ENCODE data around the gene DTX4.

Gene DTX4

GRCh38 chr11:59243633-59244032 is 71.7 kb downstream of the DTX4 start:
- Histone ChIP-seq H3K27ac (ENCODE audit: low read length) (no peak overlapping the region), H3K4me3 (ENCODE audit: low read depth in 1 of 2, low read length in 2 of 2) (no peak overlapping the region), H3K4me1 (ENCODE audit: insufficient read depth, low read length) (no peaks in the 10 kb centered on the region), H3K9me3 (ENCODE audit: insufficient read depth, low read length, severe bottlenecking) (peaks cover 4% of the 10 kb centered on the region), H4K20me1 (ENCODE audit: insufficient read depth, low read length) (no peaks in the 10 kb centered on the region), H3K36me3 (ENCODE audit: insufficient read depth, low read length) (no peaks in the 10 kb centered on the region), H3K27me3 (ENCODE audit: insufficient read depth, low read length, poor library complexity) (no peaks in the 10 kb centered on the region), H2AFZ (ENCODE audit: low read depth, low read length) (no peak overlapping the region), H3K79me2 (ENCODE audit: insufficient read depth, low read length) (no peaks in the 10 kb centered on the region), H3K4me2 (ENCODE audit: insufficient read depth, low read length) (no peak overlapping the region), H3K9ac (ENCODE audit: low read depth, low read length) (no peak overlapping the region)
- no peak for DNase-seq
- TF ChIP-seq EZH2 (IDR thresholded peaks at IDR 0.05; ENCODE audit: borderline replicate concordance, low read depth, low read length, severe bottlenecking) = no peak
- no peak for TF ChIP-seq CTCF (IDR thresholded peaks at IDR 0.05; ENCODE audit: borderline replicate concordance, extremely low read depth, low read length, poor library complexity, severe bottlenecking)
- ATAC-seq (ENCODE audit: insufficient read depth, low read depth) = no peak

- Histone ChIP-seq H4K20me1 (ENCODE audit: insufficient read depth, low read length) (no peaks in the 10 kb centered on the region), H3K4me3 (ENCODE audit: low read depth in 1 of 2, low read length in 2 of 2) (no peak overlapping the region), H3K4me2 (ENCODE audit: insufficient read depth, low read length) (no peak overlapping the region), H2AFZ (ENCODE audit: low read depth, low read length) (no peak overlapping the region), H3K36me3 (ENCODE audit: insufficient read depth, low read length) (no peaks in the 10 kb centered on the region), H3K27me3 (ENCODE audit: insufficient read depth, low read length, poor library complexity) (no peaks in the 10 kb centered on the region), H3K9ac (ENCODE audit: low read depth, low read length) (no peak overlapping the region), H3K4me1 (ENCODE audit: insufficient read depth, low read length) (no peaks in the 10 kb centered on the region), H3K79me2 (ENCODE audit: insufficient read depth, low read length) (no peaks in the 10 kb centered on the region), H3K9me3 (ENCODE audit: insufficient read depth, low read length, severe bottlenecking) (no peaks in the 10 kb centered on the region), H3K27ac (ENCODE audit: low read length) (no peak overlapping the region)
- TF ChIP-seq EZH2 (IDR thresholded peaks at IDR 0.05; ENCODE audit: borderline replicate concordance, low read depth, low read length, severe bottlenecking) = no peak
- TF ChIP-seq CTCF (IDR thresholded peaks at IDR 0.05; ENCODE audit: borderline replicate concordance, extremely low read depth, low read length, poor library complexity, severe bottlenecking) = no peak
- DNase-seq = no peak
- ATAC-seq (ENCODE audit: insufficient read depth, low read depth) = no peak
Measured at GRCh38 chr11:59247531-59248227, 75.7 kb downstream of the DTX4 start.

- Histone ChIP-seq H3K9ac (ENCODE audit: low read depth, low read length) (no peak overlapping the region), H3K36me3 (ENCODE audit: insufficient read depth, low read length) (no peaks in the 10 kb centered on the region), H3K4me3 (ENCODE audit: low read depth in 1 of 2, low read length in 2 of 2) (no peak overlapping the region), H3K4me2 (ENCODE audit: insufficient read depth, low read length) (no peak overlapping the region), H3K9me3 (ENCODE audit: insufficient read depth, low read length, severe bottlenecking) (no peaks in the 10 kb centered on the region), H4K20me1 (ENCODE audit: insufficient read depth, low read length) (no peaks in the 10 kb centered on the region), H3K4me1 (ENCODE audit: insufficient read depth, low read length) (no peaks in the 10 kb centered on the region), H3K27ac (ENCODE audit: low read length) (no peak overlapping the region), H3K79me2 (ENCODE audit: insufficient read depth, low read length) (no peaks in the 10 kb centered on the region), H3K27me3 (ENCODE audit: insufficient read depth, low read length, poor library complexity) (no peaks in the 10 kb centered on the region), H2AFZ (ENCODE audit: low read depth, low read length) (no peak overlapping the region)
- no peak for ATAC-seq (ENCODE audit: insufficient read depth, low read depth)
- DNase-seq = no peak
- no peak for TF ChIP-seq EZH2 (IDR thresholded peaks at IDR 0.05; ENCODE audit: borderline replicate concordance, low read depth, low read length, severe bottlenecking)
- no peak for TF ChIP-seq CTCF (IDR thresholded peaks at IDR 0.05; ENCODE audit: borderline replicate concordance, extremely low read depth, low read length, poor library complexity, severe bottlenecking)
Measured at GRCh38 chr11:59249535-59249934, 77.6 kb downstream of the DTX4 start.
